GDM1 (cell line): Measurements from ENCODE around the gene MESP2.
A peak's percentile ranks its signal among the peaks of the same experiment; 100 is the strongest.

ENCODE experiments used
- DNase-seq: peaks from one replicate; lab custom pipeline; 2025; lab: John Stamatoyannopoulos, UW

The MESP2 gene, protein sequence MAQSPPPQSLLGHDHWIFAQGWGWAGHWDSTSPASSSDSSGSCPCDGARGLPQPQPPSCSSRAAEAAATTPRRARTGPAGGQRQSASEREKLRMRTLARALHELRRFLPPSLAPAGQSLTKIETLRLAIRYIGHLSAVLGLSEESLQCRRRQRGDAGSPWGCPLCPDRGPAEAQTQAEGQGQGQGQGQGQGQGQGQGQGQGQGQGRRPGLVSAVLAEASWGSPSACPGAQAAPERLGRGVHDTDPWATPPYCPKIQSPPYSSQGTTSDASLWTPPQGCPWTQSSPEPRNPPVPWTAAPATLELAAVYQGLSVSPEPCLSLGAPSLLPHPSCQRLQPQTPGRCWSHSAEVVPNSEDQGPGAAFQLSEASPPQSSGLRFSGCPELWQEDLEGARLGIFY

DNA sequence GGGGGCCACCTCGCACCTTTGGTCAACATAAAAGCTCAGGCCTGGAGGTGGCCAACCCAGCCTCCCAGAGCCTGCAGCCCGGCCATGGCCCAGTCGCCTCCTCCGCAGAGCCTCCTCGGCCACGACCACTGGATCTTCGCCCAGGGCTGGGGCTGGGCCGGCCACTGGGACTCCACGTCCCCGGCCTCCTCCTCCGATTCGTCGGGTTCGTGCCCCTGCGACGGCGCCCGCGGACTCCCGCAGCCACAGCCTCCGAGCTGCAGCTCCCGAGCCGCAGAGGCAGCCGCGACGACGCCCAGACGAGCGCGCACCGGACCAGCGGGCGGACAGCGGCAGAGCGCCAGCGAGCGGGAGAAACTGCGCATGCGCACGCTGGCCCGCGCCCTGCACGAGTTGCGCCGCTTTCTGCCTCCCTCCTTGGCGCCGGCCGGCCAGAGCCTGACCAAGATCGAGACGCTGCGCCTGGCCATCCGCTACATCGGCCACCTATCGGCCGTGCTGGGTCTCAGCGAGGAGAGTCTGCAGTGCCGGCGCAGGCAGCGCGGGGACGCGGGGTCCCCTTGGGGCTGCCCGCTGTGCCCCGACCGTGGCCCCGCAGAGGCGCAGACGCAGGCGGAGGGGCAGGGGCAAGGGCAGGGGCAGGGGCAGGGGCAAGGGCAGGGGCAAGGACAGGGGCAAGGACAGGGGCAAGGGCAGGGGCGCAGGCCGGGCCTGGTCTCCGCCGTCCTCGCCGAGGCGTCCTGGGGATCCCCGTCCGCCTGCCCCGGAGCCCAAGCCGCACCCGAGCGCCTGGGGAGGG, at the start of gene MESP2:
TSS of gene MESP2 (plus strand) at position 59 of the 799 bp plus-strand sequence. CDS start at position 85, 26 bp downstream.
- DNase-seq: no peak

DNA sequence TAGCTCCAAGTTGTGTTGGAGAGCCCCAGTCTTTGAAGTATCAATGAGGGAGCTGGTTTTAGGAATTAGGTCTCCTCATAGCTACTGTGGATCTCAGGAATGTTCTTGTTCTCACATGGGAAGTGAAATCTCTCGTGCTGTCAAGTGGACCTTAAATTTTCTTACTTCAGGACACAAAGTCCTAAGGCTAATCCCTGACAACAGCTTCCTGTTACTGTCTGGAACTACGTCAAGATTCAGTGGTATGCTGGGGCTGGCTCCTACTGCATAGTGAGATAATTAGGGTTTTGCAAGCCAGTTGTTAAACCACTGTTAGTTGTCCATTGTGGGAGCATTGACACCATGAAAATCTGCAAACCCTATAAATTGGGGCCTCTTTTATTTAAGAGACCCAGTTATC, 47.9 kb upstream of the MESP2 start:
- no peak for DNase-seq

DNA sequence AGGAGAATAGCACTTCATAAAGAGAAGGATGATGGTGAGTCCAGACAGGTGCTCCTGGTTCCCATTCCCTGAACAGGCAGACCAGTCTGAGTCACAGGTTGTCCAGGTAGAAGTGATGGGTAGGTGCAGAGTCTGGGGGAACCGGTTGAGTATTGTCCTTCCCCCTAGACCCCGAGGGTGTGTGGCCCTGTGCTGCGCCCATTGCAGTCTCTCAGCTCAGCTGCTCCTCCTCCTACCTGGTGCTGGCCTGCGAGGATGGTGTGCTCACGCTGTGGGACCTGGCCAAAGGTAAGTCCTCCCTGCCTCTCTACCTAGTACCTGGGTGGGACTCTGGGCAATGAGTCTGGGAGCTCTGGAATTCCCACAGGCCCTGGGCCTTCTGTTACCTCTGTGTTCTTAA, 44.9 kb upstream of the MESP2 start:
- DNase-seq: no peak

DNA sequence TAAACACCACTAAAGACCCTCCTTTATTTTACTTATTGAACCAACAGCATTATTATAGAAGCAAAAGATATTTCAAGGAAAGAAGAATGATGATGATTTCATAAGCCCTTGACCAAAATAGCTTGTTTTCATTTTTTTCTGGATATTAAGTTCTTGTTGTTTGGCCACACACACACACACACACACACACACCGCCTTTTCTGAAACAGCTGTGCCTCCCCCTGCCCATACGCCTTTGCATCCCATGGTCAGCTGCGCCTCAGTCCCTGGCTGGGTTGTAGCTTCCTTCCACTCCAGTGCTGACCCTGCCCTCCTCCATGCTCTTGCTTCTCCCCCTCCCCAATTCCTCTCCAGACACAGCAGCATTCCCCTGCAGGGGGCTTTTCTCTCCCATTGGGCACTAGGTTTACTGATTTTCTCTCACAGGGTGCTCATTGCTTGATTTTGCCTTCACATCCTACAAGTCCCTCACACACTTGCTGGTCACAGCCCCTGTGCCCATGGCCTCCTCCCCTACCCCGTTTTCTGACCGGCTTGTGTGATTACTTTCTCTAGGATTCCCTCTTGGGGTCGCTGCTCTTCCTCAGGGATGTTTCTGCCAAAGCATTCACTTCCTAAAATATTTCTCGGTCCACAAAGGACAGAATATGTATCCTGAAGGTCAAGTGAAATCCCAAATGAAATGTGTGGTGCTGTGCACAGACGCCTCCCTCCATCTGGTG, 43.5 kb upstream of the MESP2 start:
- no peak for DNase-seq

DNA sequence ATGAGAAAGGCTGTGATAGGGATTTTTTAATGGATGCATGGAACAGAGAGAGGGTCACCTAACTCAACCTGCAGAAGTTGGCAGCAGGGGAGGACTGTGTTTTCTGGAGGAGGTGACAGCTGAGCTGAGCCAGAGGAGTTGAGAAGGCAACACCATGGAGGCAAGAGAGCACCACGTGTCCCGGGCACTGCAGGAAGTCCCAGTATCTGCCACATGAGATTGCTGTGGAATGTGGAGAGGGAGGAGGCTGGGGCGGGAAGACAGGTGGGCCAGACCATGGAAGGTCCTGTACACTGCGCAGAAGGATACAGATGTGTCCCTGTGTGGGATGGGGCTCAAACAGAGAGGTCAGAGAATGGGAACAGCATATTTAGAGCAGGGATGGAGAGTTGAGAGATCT, 40.4 kb upstream of the MESP2 start:
- no peak for DNase-seq

DNA sequence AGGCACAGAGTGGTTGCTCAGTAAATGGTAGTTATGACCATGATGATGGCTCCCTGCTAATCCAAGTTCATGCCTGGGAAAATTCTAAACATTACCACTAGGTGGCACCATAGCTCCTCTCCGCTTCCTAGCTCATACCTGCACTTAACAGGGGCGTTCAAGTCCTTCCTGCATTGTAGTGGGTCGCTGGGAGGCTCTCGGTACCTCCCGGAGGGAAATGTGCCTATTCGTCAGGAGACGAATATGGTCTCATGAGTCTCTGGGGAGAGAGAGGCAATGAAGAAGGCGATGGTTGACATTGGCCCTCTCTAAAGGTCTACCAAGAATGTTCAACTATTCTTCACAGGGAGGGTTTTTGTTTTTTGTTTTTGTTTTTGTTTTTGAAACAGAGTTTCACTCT, 36.0 kb upstream of the MESP2 start:
- DNase-seq: peak; percentile 39

DNA sequence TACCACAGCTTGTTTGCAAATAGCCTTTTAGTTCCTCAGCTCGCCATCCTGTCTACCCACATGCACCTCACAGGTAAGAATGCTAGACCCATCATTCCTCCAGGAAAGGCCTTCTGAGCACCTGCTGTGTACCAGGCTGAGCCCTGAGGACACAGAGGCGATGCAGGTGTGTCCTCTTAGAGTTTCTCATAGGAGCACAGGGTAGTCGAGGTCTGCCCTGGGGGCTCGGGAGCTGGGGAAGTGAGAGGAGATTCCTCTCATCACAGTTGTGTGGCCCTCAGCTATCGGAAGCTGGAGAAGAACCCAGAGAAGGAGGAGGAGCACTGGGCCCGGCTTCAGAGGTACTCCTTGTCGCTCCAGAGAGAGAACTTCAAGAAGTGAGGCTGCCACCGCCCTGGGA, 33.1 kb upstream of the MESP2 start:
- DNase-seq: no peak

DNA sequence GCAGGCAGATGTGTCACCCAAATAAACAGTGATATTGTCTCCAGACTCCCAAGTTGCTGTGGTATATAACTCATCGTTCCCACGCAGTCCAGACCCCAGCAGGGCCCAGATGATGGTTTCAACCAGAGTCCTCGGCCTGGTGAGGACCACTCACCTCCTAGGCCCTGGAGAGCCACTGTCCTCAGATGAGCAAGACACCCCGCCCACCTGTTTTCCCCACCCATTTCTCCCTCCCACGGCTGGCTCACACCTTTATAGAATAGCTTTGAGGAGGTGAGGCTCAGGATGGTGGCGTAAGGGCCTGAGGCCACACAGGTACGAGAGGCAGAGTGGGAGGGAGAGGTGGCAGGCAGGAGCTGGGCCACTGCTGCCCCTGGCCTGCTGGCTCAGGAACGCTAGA, 32.5 kb upstream of the MESP2 start:
- no peak for DNase-seq

DNA sequence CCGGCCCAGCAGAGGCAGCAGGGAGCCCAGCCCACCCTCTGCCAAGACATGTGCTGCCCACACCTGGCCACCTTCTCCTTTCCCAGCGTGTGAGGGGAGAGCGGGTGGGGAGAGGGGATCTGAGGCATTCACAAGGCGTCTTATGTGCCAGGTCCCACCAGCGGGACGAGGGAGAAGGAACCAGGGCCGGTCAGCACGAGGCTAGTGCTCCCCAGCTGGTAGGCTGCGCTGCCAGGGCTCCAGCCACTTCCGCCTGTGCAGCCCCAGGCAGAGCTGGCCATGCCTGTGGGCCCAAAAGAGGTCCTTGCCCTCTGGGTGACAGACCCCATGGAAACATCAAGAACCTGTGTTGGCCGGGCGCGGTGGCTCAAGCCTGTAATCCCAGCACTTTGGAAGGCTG, 31.0 kb upstream of the MESP2 start:
- no peak for DNase-seq

DNA sequence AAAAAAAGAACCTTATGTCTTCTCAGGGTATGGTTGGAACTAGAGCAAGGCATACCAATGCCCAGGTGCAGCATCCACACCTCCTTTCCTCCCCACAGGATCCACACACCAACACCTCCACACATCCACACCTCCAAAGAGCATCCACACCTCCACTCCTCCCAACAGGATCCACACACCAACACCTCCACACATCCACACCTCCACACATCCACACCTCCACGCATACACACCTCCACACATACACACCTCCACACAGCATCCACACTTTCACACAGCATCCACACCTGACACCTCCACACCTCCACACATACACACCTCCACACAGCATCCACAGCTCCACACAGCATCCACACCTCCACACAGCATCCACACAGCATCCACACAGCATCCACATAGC, 30.4 kb upstream of the MESP2 start:
- no peak for DNase-seq

DNA sequence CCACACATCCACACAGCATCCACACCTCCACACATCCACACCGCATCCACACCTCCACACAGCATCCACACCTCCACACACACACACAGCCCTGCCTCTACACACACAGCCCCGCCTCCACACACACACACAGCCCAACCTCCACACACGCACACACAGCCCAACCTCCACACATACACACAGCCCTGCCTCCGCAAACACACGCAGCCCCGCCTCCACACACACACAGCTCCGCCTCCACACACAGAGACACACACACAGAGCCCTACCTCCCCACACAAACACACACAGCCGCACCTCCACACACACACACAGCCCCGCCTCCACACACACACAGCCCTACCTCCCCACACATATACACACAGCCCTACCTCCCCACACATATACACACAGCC, 29.7 kb upstream of the MESP2 start:
- no peak for DNase-seq

DNA sequence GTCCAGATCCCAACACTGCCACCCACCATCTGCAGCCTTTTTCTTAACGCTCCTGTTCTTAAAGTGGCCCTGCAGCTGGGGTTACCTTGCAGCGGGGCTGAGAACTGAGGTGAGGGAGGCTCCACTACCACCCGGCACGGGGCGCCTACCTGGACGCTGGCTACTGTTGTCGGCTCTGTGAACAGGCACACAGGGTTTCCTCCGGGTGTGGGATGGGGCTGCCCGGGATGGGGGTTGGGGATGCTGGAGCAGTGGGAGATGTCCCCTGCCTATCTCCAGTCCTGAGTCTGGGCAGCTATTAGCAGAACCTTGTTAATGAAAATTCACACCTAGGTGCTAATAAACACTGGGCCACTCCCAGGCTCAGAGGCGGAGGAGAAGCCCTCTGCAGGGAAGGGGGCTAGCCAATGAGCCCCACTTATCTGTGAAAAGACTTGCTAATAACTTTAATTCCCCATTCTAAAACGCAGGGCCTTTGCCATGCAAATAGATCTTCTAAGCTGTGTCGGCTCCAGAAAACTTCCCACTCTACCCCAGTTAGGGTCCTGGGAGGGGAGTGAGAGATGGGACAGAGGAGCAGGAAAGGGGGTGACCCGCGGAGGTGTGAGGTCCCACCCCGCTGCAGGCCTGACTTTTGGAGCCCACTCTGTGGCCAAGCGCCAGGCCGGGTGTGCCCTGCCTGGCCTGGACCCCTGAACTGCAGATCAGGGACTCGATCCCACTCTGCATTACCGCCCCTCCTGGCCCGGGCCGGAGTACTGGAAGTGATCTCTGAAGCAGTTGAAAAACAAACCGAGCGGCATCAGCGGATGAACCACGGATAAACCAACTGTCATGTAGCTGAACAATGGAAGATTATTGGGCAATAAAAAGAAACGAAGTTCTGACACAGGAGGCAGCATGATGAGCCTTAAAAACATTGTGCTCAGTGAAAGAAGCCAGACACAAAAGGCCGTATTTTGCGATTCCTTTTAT, 28.1 kb upstream of the MESP2 start:
- DNase-seq: no peak

DNA sequence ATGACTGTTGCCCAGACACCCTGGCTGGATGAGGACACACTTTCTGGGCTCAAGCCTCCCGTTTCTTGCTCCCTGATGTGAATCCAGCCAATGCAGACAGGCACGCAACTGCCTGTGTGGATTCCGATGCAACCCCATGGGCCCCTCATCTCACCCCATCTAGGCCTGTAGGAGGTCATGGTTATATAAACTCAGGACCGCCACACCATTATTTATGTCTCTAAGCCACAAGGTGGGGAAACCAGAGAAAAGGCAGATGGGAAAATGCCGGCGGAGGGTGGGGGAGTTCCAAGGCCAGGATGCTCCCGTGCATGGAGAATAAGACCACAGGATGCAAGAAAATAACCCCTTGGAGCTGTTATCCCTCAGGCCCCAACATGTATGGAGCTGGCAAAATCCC, 27.1 kb upstream of the MESP2 start:
- no peak for DNase-seq

DNA sequence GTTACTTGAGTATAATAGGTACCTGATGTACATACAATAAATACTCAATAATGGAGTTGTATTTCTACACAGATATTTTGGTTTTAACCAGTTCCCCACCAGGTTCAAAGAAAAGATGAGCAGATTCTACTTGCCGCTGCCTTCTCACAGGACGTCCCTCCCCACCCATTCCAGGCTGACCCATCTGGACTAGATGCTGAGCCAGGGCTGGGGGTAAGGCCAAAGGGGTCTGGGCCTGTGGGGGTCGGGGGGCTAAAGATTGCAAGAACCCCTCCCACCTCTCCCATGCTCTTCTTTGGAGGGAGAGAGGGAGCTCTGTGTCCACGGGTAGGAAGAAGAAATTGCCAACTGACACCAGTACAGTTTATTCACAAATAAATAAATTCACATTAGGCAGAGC, 26.6 kb upstream of the MESP2 start:
- no peak for DNase-seq

DNA sequence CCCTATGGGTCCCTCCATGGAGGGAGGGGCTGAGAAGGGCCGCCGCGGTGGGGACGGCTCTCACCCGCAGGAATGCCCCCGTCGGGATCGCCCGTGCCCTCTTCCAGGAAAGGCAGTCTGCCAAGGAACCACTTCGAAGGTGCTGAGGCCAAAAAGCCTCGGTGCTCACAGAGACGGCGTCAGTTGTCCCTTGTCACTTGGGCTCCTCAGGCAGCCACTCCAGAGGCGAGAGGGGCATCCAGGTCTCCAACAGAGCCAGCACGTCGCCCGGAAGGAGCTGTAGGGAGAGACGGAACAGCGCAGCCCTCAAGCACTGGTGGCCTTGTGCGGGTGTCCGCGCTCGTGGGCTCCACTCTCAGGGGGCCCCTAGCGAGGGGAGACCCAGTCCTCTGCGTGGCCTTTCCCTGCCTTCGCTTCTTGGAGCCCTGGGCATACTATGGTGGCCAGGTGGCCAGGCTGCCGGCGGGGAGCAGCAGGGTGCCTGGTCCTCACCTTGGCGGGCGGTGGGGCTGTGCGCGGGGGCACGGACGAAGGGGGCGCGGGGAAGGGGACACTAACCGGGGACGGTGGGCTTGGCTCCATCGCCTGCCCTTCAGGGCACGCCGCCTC, 26.1 kb upstream of the MESP2 start:
- DNase-seq: no peak

DNA sequence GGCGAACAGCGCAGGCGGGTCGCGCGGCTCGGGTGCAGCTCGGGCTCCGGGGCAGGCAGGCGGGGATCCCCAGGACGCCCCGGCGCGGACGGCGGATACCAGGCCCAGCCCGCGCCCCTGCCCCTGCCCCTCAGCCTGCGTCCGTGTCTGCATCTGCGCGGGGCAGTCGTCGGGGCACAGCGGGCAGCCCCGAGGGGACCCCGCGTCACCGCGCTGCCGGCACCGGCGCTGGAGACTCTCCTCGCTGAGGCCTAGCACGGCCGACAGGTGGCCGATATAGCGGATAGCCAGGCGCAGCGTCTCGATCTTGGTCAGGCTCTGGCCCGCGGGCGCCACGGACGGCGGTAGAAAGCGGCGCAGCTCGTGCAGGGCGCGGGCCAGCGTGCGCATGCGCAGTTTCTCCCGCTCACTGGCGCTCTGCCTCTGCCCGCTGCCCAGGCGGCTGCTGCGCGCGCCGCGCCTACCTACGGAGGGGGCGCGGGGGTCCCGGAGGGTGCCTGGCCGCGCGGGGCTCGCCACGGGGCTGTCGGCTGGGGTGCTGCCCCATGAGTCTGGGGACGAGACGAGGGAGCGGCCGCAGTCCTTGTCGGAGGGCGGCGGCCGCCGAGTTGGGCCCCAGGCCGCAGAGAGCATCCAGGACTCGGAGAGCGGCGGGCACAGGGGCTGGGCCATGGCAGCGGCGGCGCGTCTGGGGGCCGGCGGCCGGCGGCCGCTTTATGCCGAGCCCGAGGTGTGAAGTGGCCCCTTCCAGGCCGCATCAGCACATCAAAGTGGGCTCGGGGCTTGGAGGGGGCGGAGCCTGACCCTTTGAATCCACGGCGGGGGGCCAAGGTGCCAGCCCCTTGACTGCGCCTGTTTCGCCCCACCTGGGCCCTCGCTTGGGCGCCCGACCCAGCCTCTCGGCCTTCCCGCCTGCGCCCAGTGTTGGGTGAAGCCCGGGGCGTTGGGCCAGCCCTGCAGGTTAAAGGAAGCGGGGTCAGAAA, 25.3 kb upstream of the MESP2 start, which contains the start of gene MESP1:
TSS of gene MESP1 (minus strand) at position 690 of the 983 bp plus-strand sequence. CDS start at position 672, 18 bp downstream.
- DNase-seq: peak; percentile 78

DNA sequence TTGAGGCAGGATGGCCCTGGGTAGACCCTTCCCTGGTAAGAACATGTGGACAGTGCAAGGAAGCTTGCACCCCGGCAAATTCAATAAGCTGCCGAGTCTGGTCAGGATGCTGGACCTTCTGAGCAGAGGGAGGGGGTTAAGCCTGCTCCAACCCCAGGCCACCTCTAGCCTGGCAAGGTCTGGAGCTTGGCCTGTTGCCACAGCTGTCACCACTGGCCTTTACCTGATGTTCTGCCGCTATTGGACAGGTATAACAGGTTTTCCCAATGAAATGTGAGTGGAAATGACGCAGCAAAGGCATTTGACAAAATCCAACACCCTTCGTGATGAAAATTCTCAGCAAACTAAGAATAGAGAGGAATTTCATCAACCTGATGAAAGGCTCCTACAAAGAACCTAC, 24.4 kb upstream of the MESP2 start:
- no peak for DNase-seq

DNA sequence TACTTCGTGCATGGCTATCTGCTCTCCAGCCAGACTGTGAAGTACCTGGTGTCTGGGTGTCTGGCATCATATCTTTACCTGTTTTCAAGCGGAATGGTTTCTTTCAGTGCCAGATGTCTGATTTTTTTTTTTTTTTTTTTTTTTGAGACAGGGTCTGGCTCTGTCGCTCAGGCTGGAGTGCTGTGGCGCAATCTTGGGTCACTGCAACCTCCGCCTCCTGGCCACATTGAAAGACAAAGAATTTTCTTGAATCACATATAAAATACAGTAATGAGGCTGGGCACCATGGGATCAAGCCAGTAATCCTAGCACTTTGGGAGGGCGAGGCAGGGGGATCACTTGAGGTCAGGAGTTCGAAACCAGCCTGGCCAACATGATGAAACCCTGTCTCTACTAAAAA, 22.3 kb upstream of the MESP2 start:
- DNase-seq: no peak

DNA sequence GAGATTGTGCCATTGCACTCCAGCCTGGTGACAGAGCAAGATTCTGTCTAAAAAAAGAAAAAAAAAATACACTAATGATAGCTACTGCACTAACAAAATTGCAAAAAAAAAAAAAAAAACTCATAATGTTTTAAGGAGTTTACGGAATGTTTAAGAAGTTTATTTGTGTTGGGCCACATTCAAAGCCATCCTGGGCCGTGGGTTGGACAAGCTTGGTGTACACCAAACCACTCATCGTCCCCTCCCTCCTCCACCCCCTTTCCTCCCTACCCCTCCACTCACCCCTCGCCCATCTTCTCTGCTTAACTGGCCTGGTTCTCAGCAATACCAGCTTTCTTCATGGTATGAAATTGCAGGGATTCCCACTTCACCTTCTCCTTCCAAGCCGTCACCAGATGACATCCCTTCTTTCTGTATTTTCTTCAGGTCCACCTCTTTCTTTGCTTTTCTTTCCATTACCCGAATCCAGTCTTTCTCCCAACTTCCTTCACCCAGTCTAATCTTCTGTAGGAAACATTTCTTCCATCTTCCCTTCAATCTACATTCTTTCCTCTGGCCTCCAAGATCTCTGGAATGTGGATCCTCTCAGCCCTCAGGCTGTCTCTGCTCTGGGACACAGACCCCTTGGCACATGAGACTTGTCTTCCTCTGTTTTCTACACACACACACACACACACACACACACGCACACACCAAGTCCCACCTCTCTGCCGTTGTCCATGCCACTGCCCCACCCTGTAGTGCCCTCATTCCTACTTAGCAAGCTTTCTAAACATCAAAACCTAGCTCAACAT, 21.6 kb upstream of the MESP2 start:
- DNase-seq: no peak
